ENCODE measurements around the gene TKFC.

Gene TKFC

GRCh38 chr11:61315260-61315659 is 17.8 kb upstream of the TKFC start:
- Histone ChIP-seq H2AFZ (ENCODE audit: low read depth) (no peak overlapping the region), H4K20me1 (ENCODE audit: insufficient read depth) (no peaks in the 10 kb centered on the region), H3K9ac (no peak overlapping the region), H3K27ac (no peak overlapping the region), H3K4me1 (ENCODE audit: low read depth, poor library complexity, severe bottlenecking) (no peaks in the 10 kb centered on the region), H3K27me3 (ENCODE audit: insufficient read depth, low read depth) (no peaks in the 10 kb centered on the region), H3K36me3 (ENCODE audit: insufficient read depth) (peaks cover 13% of the 10 kb centered on the region), H3K79me2 (ENCODE audit: insufficient read depth, low read depth) (no peaks in the 10 kb centered on the region), H3K4me2 (no peak overlapping the region), H3K4me3 (IDR thresholded peaks at IDR 0.05; ENCODE audit: insufficient read depth, low read depth, low read length) (no peak overlapping the region)
- TF ChIP-seq CTCF (conservative IDR thresholded peaks at IDR 0.05; ENCODE audit: low read depth, low read length) = no peak

- no peak overlapping the region for H3K4me2 ChIP-seq
- no peaks in the 10 kb centered on the region for H4K20me1 ChIP-seq (ENCODE audit: insufficient read depth)
- H3K4me1 ChIP-seq (ENCODE audit: low read depth, poor library complexity, severe bottlenecking) = peaks cover 14% of the 10 kb centered on the region
- TF ChIP-seq CTCF (conservative IDR thresholded peaks at IDR 0.05; ENCODE audit: low read depth, low read length) = no peak
- H3K27me3 ChIP-seq (ENCODE audit: insufficient read depth, low read depth) = no peaks in the 10 kb centered on the region
- H3K4me3 ChIP-seq (IDR thresholded peaks at IDR 0.05; ENCODE audit: insufficient read depth, low read depth, low read length) = no peak overlapping the region
- H3K9ac ChIP-seq = no peak overlapping the region
- peaks cover 22% of the 10 kb centered on the region; the same call in 1 of the 2 replicates for H3K36me3 ChIP-seq (ENCODE audit: insufficient read depth)
- H3K27ac ChIP-seq = no peak overlapping the region
- H3K79me2 ChIP-seq (ENCODE audit: insufficient read depth, low read depth) = peaks cover 49% of the 10 kb centered on the region
- no peak overlapping the region for H2AFZ ChIP-seq (ENCODE audit: low read depth)
These were observed 7.2 kb upstream of the TKFC start for GRCh38 chr11:61325649-61326414.

- Histone ChIP-seq H3K27ac (no peak overlapping the region), H3K36me3 (ENCODE audit: insufficient read depth) (peaks cover 17% of the 10 kb centered on the region; the same call in 1 of the 2 replicates), H3K4me1 (ENCODE audit: low read depth, poor library complexity, severe bottlenecking) (peaks cover 26% of the 10 kb centered on the region), H3K4me2 (no peak overlapping the region), H4K20me1 (ENCODE audit: insufficient read depth) (no peaks in the 10 kb centered on the region), H3K27me3 (ENCODE audit: insufficient read depth, low read depth) (no peaks in the 10 kb centered on the region), H3K9ac (no peak overlapping the region), H3K79me2 (ENCODE audit: insufficient read depth, low read depth) (peaks cover 67% of the 10 kb centered on the region), H3K4me3 (IDR thresholded peaks at IDR 0.05; ENCODE audit: insufficient read depth, low read depth, low read length) (no peak overlapping the region), H2AFZ (ENCODE audit: low read depth) (no peak overlapping the region)
- TF ChIP-seq CTCF (conservative IDR thresholded peaks at IDR 0.05; ENCODE audit: low read depth, low read length) = no peak
These were observed 5.4 kb upstream of the TKFC start for GRCh38 chr11:61327669-61328071.

GRCh38 chr11:61328351-61328750 is 4.7 kb upstream of the TKFC start:
- Histone ChIP-seq H3K9ac (no peak overlapping the region), H3K79me2 (ENCODE audit: insufficient read depth, low read depth) (peaks cover 71% of the 10 kb centered on the region), H2AFZ (ENCODE audit: low read depth) (no peak overlapping the region), H3K27me3 (ENCODE audit: insufficient read depth, low read depth) (no peaks in the 10 kb centered on the region), H4K20me1 (ENCODE audit: insufficient read depth) (no peaks in the 10 kb centered on the region), H3K36me3 (ENCODE audit: insufficient read depth) (peaks cover 16% of the 10 kb centered on the region; the same call in 1 of the 2 replicates), H3K27ac (no peak overlapping the region), H3K4me2 (no peak overlapping the region), H3K4me3 (IDR thresholded peaks at IDR 0.05; ENCODE audit: insufficient read depth, low read depth, low read length) (no peak overlapping the region), H3K4me1 (ENCODE audit: low read depth, poor library complexity, severe bottlenecking) (peaks cover 26% of the 10 kb centered on the region)
- TF ChIP-seq CTCF (conservative IDR thresholded peaks at IDR 0.05; ENCODE audit: low read depth, low read length) = no peak

Measured in KMS-11 (cell line).